HEK293 (cell line): ENCODE data around the gene HSD17B3.

Source experiments
- CTCF ChIP-seq: fragments of 450-650 bp; formaldehyde crosslinking; IDR thresholded peaks from 2 replicates; pipeline ENCODE4 v1.5.1; 2016; ENCODE audit warnings: missing biosample characterization, missing genetic modification characterization
- SALL2 ChIP-seq: fragments of 450-650 bp; formaldehyde crosslinking; IDR thresholded peaks from 2 replicates; pipeline ENCODE4 v1.5.0; 2017; ENCODE audit warnings: missing biosample characterization, mild to moderate bottlenecking, missing genetic modification characterization, borderline replicate concordance
- ZNF549 ChIP-seq: fragments of 450-650 bp; IDR thresholded peaks from 2 replicates; pipeline ENCODE4 v1.5.1; 2018; ENCODE audit warnings: missing biosample characterization, missing genetic modification characterization, mild to moderate bottlenecking, inconsistent platforms, moderate library complexity
- ZNF768 ChIP-seq: fragments of 450-650 bp; formaldehyde crosslinking; IDR thresholded peaks from 2 replicates; pipeline ENCODE4 v1.5.1; 2018; ENCODE audit warnings: missing biosample characterization, mild to moderate bottlenecking, missing genetic modification characterization

GRCh38 chr9:96203867-96204501, 98.0 kb downstream of the HSD17B3 start:
- TF ChIP-seq CTCF (tag by site-specific recombination) (no peak), ZNF768 (tag by site-specific recombination) (no peak), SALL2 (no peak), ZNF549 (tag by site-specific recombination) (no peak)
